ENCODE data around the gene RASSF6.

DNA sequence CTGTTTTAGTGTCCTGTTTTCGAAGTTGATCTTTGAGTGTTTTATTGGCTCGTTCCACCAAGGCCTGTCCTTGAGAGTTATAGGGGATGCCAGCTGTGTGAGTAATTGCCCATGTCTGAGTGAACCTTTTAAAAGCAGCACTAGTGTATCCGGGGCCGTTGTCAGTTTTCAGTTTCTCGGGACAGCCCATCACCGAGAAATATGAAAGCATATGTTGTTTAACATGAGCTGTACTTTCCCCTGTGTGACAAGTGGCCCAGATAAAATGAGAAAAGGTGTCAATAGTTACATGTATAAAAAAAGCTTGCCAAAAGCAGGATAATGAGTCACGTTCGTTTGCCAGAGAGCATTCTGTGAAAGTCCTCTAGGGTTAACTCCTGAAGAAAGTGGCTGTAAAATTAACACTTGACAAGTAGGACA, 48.6 kb upstream of the RASSF6 start:
- no peak for TF ChIP-seq EZH2 (IDR thresholded peaks at IDR 0.05)
- no peak for TF ChIP-seq POLR2AphosphoS5 (IDR thresholded peaks at IDR 0.05; ENCODE audit: borderline replicate concordance, low read depth, low read length)
- TF ChIP-seq FOXP2 (optimal IDR thresholded peaks at IDR 0.05; ENCODE audit: control extremely low read depth, extremely low read length, insufficient read depth) = no peak

All from SK-N-MC (cell line).